H1 (cell line): ENCODE measurements around the gene AKAP12. TPM values are rescaled to one million over a fixed set of nuclear protein-coding genes. Genes with fewer than 3 reads are reported as not detected.

ENCODE experiments used
- FOSL1 ChIP-seq: IDR thresholded peaks from 2 replicates; pipeline ENCODE4 v1.6.1; 2011; ENCODE audit warnings: mild to moderate bottlenecking, low read depth, low read length, moderate library complexity; ENCODE audit not compliant: insufficient read depth
- HDAC2 ChIP-seq, 2 experiments: fragments of 300-600 bp in 1 of 2; sonication (generic) in 1 of 2; IDR thresholded peaks; 2 replicates each; pipeline ENCODE4 v1.6.1; 2011 to 2012; ENCODE audit warnings: low read depth in 2 of 2, low read length in 2 of 2, mild to moderate bottlenecking in 2 of 2, moderate library complexity in 2 of 2, borderline replicate concordance in 1 of 2, inconsistent platforms in 1 of 2
- POLR2A ChIP-seq, 2 experiments: IDR thresholded peaks; 1 replicate in 1 of 2; 2 replicates in 1 of 2; pipeline ENCODE4 v1.6.1; 2011; ENCODE audit warnings: low read depth in 2 of 2, low read length in 2 of 2, mild to moderate bottlenecking in 2 of 2; ENCODE audit errors: control extremely low read depth in 1 of 2
- SUZ12 ChIP-seq: fragments of 200-600 bp; sonication (generic); IDR thresholded peaks from 2 replicates; pipeline ENCODE4 v1.6.1; 2012; ENCODE audit warnings: mild to moderate bottlenecking, inconsistent platforms, low read length, moderate library complexity, mixed read lengths
- polyA plus RNA-seq, 7 experiments: library from polyadenylated mRNA; depleted of rRNA in 3 of 7; stranded (reverse) in 5 of 7; unstranded in 2 of 7; fragments of >200 nt in 5 of 7; fragments of 200-250 nt in 2 of 7; gene quantifications; 1 replicate in 5 of 7; 2 replicates in 1 of 7; 4 replicates in 1 of 7; pipeline versions ENCODE4 v1.2.1 to v1.2.3, GENCODE V29; 2011 to 2013; ENCODE audit warnings: missing spikeins in 2 of 7, mixed read lengths in 2 of 7
- total RNA-seq: library from RNA; stranded (reverse); fragmentation: NEBNext Ultra II Directional; extraction: Animal tissue kit (Norgen Biotek cat#: 25700); gene quantifications from 2 replicates; pipeline ENCODE4 v1.2.1, GENCODE V29; 2021
- TF ChIP-seq, protein P1 (sequence below): fragments of 300-600 bp; sonication (generic); IDR thresholded peaks from 2 replicates; pipeline ENCODE4 v1.7.1; 2012; ENCODE audit warnings: low read length, moderate library complexity, mild to moderate bottlenecking, inconsistent platforms; ENCODE audit not compliant: insufficient replicate concordance

The AKAP12 gene
- total and polyA plus RNA-seq, 2 of the 8 experiments (the other 6 are each of a cell fraction or from before 2014, with no cell fraction given) = 14.6 to 79.2 TPM

DNA sequence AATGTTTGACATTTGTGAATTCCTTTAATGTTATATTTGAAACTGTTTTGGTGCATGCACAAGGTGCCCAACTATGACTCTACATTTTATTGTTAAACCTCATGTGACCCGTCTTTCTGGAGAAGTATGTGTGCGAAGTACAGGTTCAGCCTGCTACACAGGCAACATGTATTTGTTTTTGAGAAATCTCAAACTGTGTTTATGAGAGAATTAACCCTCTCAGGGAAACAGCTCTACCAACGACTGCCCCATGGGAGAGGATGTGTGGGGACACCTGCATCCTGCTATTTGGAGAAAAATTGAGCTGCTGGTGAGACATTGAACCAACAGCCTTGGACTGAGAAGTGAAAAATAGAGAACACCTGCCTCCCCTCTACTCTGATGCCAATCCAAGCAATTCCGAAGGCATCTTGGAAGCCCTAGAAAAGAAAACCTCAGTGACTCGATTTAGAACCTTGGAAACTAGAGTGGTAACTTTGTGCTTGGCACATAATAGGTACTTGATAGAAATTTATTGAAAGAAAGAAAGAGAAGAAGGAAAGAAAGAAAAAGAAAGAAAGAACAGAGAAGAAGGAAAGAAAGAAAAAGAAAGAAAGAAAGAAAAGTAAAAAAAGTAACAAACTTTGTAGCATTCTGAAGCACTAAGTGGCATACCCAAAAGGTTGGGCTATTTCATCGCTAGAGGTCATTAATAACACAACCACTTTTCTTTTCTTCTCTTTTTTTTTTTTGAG, 2.9 kb upstream of the AKAP12 start (continued):
- TF ChIP-seq, protein P1, sequence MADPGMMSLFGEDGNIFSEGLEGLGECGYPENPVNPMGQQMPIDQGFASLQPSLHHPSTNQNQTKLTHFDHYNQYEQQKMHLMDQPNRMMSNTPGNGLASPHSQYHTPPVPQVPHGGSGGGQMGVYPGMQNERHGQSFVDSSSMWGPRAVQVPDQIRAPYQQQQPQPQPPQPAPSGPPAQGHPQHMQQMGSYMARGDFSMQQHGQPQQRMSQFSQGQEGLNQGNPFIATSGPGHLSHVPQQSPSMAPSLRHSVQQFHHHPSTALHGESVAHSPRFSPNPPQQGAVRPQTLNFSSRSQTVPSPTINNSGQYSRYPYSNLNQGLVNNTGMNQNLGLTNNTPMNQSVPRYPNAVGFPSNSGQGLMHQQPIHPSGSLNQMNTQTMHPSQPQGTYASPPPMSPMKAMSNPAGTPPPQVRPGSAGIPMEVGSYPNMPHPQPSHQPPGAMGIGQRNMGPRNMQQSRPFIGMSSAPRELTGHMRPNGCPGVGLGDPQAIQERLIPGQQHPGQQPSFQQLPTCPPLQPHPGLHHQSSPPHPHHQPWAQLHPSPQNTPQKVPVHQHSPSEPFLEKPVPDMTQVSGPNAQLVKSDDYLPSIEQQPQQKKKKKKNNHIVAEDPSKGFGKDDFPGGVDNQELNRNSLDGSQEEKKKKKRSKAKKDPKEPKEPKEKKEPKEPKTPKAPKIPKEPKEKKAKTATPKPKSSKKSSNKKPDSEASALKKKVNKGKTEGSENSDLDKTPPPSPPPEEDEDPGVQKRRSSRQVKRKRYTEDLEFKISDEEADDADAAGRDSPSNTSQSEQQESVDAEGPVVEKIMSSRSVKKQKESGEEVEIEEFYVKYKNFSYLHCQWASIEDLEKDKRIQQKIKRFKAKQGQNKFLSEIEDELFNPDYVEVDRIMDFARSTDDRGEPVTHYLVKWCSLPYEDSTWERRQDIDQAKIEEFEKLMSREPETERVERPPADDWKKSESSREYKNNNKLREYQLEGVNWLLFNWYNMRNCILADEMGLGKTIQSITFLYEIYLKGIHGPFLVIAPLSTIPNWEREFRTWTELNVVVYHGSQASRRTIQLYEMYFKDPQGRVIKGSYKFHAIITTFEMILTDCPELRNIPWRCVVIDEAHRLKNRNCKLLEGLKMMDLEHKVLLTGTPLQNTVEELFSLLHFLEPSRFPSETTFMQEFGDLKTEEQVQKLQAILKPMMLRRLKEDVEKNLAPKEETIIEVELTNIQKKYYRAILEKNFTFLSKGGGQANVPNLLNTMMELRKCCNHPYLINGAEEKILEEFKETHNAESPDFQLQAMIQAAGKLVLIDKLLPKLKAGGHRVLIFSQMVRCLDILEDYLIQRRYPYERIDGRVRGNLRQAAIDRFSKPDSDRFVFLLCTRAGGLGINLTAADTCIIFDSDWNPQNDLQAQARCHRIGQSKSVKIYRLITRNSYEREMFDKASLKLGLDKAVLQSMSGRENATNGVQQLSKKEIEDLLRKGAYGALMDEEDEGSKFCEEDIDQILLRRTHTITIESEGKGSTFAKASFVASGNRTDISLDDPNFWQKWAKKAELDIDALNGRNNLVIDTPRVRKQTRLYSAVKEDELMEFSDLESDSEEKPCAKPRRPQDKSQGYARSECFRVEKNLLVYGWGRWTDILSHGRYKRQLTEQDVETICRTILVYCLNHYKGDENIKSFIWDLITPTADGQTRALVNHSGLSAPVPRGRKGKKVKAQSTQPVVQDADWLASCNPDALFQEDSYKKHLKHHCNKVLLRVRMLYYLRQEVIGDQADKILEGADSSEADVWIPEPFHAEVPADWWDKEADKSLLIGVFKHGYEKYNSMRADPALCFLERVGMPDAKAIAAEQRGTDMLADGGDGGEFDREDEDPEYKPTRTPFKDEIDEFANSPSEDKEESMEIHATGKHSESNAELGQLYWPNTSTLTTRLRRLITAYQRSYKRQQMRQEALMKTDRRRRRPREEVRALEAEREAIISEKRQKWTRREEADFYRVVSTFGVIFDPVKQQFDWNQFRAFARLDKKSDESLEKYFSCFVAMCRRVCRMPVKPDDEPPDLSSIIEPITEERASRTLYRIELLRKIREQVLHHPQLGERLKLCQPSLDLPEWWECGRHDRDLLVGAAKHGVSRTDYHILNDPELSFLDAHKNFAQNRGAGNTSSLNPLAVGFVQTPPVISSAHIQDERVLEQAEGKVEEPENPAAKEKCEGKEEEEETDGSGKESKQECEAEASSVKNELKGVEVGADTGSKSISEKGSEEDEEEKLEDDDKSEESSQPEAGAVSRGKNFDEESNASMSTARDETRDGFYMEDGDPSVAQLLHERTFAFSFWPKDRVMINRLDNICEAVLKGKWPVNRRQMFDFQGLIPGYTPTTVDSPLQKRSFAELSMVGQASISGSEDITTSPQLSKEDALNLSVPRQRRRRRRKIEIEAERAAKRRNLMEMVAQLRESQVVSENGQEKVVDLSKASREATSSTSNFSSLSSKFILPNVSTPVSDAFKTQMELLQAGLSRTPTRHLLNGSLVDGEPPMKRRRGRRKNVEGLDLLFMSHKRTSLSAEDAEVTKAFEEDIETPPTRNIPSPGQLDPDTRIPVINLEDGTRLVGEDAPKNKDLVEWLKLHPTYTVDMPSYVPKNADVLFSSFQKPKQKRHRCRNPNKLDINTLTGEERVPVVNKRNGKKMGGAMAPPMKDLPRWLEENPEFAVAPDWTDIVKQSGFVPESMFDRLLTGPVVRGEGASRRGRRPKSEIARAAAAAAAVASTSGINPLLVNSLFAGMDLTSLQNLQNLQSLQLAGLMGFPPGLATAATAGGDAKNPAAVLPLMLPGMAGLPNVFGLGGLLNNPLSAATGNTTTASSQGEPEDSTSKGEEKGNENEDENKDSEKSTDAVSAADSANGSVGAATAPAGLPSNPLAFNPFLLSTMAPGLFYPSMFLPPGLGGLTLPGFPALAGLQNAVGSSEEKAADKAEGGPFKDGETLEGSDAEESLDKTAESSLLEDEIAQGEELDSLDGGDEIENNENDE = no peak
- no peak for TF ChIP-seq HDAC2 (IDR thresholded peaks at IDR 0.05; ENCODE audit: borderline replicate concordance in 1 of 2, low read depth in 2 of 2, low read length in 2 of 2)
- TF ChIP-seq POLR2A (IDR thresholded peaks at IDR 0.05; ENCODE audit: control extremely low read depth in 1 of 2, low read depth in 2 of 2, low read length in 2 of 2) = no peak
- no peak for TF ChIP-seq SUZ12
- no peak for TF ChIP-seq FOSL1
